Activated T-cell treated with anti-CD3 and anti-CD28 coated beads, Interleukin-2, amount 50 U/mL, for 4 hours (primary cell): ENCODE data around the gene INPP4A. TPM values are rescaled to one million over a fixed set of nuclear protein-coding genes. Genes with fewer than 3 reads are reported as not detected.

Source experiments
- ATAC-seq, 2 donors: fragments of 200-7000 bp; cut with Tn5 transposase; one replicate each; pipeline ENCODE4 v1.10.0; 2021
- DNase-seq: peaks from one replicate; pipeline ENCODE4 v3.0.0-alpha.2; 2020
- H3K27me3 Mint-ChIP-seq: one replicate; pipeline ENCODE4 v1.8.0; 2021; ENCODE audit warnings: low read depth, mixed read lengths
- H3K36me3 Mint-ChIP-seq: one replicate; pipeline ENCODE4 v1.8.0; 2022; ENCODE audit warnings: mixed read lengths; ENCODE audit not compliant: insufficient read depth
- H3K4me1 Mint-ChIP-seq: one replicate; pipeline ENCODE4 v1.8.0; 2021; ENCODE audit warnings: low read depth, mixed read lengths
- H3K4me3 Mint-ChIP-seq: one replicate; pipeline ENCODE4 v1.8.0; 2021; ENCODE audit warnings: mild to moderate bottlenecking, moderate library complexity, mixed read lengths
- H3K9me3 Mint-ChIP-seq: one replicate; pipeline ENCODE4 v1.8.0; 2021; ENCODE audit warnings: mixed read lengths
- total RNA-seq, 3 donors: library from RNA; stranded (reverse); gene quantifications; one replicate each; pipeline ENCODE4 v1.2.1, GENCODE V29; 2021

INPP4A gene
- total RNA-seq, 3 donors from 2014 or later, result 17.3 to 24.0 (median 17.3) TPM

DNA sequence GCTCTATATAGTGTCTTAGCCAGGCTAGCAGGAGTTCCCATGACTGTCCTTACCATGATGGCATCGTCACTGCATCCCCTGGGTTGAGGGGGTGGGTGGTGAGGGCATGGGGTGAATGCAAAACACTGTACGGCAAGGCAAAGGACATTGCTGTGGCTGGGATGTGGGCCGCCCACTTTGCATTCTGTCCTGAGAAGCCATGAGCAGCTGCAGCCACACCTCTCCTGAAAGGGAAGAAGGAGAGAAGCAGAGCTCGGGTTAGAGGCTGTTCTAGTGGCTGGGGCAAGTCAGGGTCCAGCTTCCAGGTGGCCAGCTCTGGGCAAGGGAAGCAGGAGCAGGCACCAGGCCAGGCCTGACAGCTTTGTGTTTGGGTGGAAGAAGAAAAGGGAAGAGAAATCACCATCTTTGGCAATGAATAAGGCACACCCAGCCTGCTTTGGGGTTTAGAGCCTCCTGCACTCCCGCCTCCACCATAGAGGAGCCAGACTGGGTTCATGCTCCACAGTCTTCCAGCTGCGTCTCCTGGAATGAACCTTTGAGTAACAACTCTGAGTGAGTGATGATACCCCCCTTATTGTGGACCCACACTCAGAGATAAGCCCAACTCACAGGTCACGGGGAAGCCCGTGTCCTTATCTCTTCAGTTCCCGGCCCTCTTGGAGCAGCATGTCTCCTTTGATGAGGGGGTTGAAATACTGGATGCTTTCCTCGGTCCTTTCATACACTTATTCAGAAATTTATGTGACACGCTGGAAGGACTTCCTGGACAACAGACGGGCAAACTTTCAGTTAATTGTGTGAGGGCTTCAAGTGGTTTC, 63.4 kb downstream of the INPP4A start:
- Mint-ChIP-seq H3K4me1 (peaks cover 91% of the 10 kb centered on the region), H3K36me3 (peaks cover 20% of the 10 kb centered on the region), H3K9me3 (no peaks in the 10 kb centered on the region), H3K4me3 (peak overlapping the region; percentile 2), H3K27me3 (no peaks in the 10 kb centered on the region)
- ATAC-seq (peak in 1 of 2 donors; percentile 5), DNase-seq (no peak)

DNA sequence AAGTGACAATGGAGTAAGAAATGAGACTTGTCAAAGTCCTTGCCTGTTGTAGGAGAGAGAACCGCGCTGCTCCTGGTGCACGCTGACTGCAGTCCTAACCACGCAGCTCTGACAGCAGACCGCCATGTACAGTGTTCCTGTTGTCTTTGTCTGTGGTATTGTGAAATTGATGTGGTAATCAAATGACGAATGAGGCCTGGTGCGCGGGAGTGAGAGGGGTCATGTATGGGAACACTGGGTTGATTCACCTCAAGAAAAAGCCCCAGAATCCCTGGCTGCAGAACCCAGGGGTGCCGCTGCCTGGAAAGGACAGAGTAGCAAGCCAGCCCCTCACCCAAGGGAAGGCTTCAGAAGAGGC, 64.0 kb downstream of the INPP4A start:
- Mint-ChIP-seq H3K9me3 (no peaks in the 10 kb centered on the region), H3K36me3 (peaks cover 15% of the 10 kb centered on the region), H3K27me3 (no peaks in the 10 kb centered on the region), H3K4me3 (peak overlapping the region; percentile 2), H3K4me1 (peaks cover 89% of the 10 kb centered on the region)
- DNase-seq (peak; percentile 34), ATAC-seq (peak; percentile 83 to 85)

- Mint-ChIP-seq H3K4me1 (peaks cover 86% of the 10 kb centered on the region), H3K4me3 (no peak overlapping the region), H3K9me3 (no peaks in the 10 kb centered on the region), H3K36me3 (peaks cover 11% of the 10 kb centered on the region), H3K27me3 (no peaks in the 10 kb centered on the region)
- ATAC-seq, result no peak
- DNase-seq, result no peak
Observed at GRCh38 chr2:98509542-98510321, 65.1 kb downstream of the INPP4A start.

DNA sequence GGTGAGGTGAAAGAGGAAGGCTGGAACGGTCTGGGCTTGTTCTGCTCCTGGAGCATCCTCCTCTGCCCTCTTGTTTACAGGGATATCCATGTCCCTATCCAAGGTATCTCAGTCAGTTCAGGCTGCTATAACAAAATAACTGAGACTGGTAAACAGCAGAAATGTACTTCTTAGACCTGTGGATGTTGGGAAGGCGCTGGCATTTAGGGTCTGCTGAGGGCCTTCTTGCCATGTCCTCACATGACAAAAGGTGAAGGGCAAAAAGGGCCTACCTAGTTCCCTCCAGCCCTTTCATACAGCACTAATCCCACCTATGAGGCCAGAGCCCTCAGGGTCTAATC, 65.6 kb downstream of the INPP4A start:
- H3K4me3 Mint-ChIP-seq, result no peak overlapping the region
- H3K27me3 Mint-ChIP-seq, result no peaks in the 10 kb centered on the region
- DNase-seq, result no peak
- H3K9me3 Mint-ChIP-seq, result no peaks in the 10 kb centered on the region
- peaks cover 11% of the 10 kb centered on the region for H3K36me3 Mint-ChIP-seq
- no peak for ATAC-seq
- peaks cover 84% of the 10 kb centered on the region for H3K4me1 Mint-ChIP-seq

- no peak for DNase-seq
- Mint-ChIP-seq H3K4me3 (no peak overlapping the region), H3K27me3 (no peaks in the 10 kb centered on the region), H3K4me1 (peaks cover 83% of the 10 kb centered on the region), H3K36me3 (peaks cover 6% of the 10 kb centered on the region), H3K9me3 (no peaks in the 10 kb centered on the region)
- ATAC-seq, result no peak
Observed at GRCh38 chr2:98511981-98512380, 67.3 kb downstream of the INPP4A start.

DNA sequence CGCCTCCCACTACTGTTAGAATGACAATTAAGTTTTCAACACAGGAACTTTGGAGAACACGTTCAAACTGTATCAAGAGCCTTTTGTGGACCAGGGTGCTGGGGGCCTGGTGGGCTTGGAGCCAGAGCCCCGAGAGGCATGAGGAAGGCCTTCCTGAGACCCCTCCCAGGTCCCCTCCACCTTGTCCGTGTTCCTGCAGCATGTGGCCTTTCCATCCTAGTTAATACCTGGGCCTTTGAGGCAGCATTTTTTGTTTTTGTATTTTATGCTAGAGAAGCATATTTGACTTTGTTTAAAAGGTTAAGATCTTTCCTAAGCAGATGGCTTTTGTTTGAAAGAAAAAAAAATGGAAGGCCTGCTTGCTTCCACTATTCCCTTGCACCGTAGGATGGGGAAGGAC, 68.0 kb downstream of the INPP4A start:
- H3K27me3 Mint-ChIP-seq, result no peaks in the 10 kb centered on the region
- H3K36me3 Mint-ChIP-seq, result peaks cover 6% of the 10 kb centered on the region
- no peaks in the 10 kb centered on the region for H3K9me3 Mint-ChIP-seq
- no peak for DNase-seq
- ATAC-seq, result no peak
- H3K4me1 Mint-ChIP-seq, result peaks cover 83% of the 10 kb centered on the region
- H3K4me3 Mint-ChIP-seq, result no peak overlapping the region

DNA sequence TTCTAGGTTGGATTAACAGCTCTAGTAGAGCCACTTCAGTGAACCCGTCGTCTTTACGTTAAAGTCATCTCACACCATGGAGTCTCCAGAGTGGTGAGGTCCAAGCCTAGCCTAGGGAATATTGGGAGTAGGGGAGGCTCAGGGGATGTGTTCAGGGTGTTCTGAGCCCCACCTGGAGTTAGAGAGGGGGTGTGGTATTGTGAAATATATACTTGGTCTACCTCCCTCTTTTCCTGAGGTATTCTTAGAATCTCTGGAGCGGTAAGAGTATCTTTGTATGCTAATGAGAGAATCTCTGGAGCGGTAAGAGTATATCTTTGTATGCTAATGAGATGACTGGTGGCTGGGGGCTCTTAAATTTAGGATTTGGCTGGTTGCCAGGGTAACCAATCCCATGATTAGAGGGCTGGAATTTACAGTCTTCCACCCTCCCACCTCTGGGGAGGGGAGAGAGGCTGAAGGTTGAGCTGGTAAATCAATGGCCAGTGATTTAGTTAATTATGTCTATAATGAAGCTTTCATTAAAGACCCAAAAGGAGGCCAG, 69.5 kb downstream of the INPP4A start:
- peaks cover under 1% of the 10 kb centered on the region for H3K36me3 Mint-ChIP-seq
- peaks cover 74% of the 10 kb centered on the region for H3K4me1 Mint-ChIP-seq
- ATAC-seq, result no peak
- H3K27me3 Mint-ChIP-seq, result no peaks in the 10 kb centered on the region
- no peak overlapping the region for H3K4me3 Mint-ChIP-seq
- H3K9me3 Mint-ChIP-seq, result no peaks in the 10 kb centered on the region
- no peak for DNase-seq

GRCh38 chr2:98514879-98515249, 70.2 kb downstream of the INPP4A start:
- H3K36me3 Mint-ChIP-seq, result peaks cover 3% of the 10 kb centered on the region
- no peaks in the 10 kb centered on the region for H3K9me3 Mint-ChIP-seq
- H3K4me3 Mint-ChIP-seq, result no peak overlapping the region
- DNase-seq (no peak), ATAC-seq (no peak)
- no peaks in the 10 kb centered on the region for H3K27me3 Mint-ChIP-seq
- peaks cover 67% of the 10 kb centered on the region for H3K4me1 Mint-ChIP-seq

GRCh38 chr2:98515250-98515991, 70.8 kb downstream of the INPP4A start:
- peaks cover 61% of the 10 kb centered on the region for H3K4me1 Mint-ChIP-seq
- ATAC-seq, result peak; percentile 62 to 70
- peaks cover 3% of the 10 kb centered on the region for H3K36me3 Mint-ChIP-seq
- H3K27me3 Mint-ChIP-seq, result no peaks in the 10 kb centered on the region
- no peaks in the 10 kb centered on the region for H3K9me3 Mint-ChIP-seq
- no peak for DNase-seq
- no peak overlapping the region for H3K4me3 Mint-ChIP-seq

GRCh38 chr2:98516571-98516970, 71.9 kb downstream of the INPP4A start:
- Mint-ChIP-seq H3K36me3 (peaks cover 9% of the 10 kb centered on the region), H3K9me3 (no peaks in the 10 kb centered on the region), H3K4me3 (no peak overlapping the region), H3K4me1 (peaks cover 56% of the 10 kb centered on the region), H3K27me3 (no peaks in the 10 kb centered on the region)
- ATAC-seq (no peak), DNase-seq (no peak)

DNA sequence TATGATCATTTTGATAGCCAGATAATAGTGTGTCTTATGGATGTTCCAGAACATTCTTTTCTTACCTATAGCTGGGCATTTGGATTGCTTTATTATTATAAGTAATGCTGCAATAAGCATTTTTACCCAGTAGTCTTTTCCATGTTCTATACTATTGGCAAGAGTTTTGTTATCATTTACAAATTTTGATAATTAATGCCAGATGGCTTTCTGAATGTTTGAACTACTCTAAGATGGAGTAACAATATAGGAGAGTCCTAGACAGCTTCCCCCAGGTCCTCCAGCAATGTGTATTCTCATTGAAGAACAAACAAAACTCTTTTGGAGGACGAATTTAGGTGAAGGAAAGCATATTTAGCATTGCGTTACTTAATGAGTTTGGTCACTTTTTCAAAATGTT, 73.0 kb downstream of the INPP4A start:
- no peak overlapping the region for H3K4me3 Mint-ChIP-seq
- H3K9me3 Mint-ChIP-seq, result no peaks in the 10 kb centered on the region
- peaks cover 14% of the 10 kb centered on the region for H3K36me3 Mint-ChIP-seq
- DNase-seq (no peak), ATAC-seq (no peak)
- no peaks in the 10 kb centered on the region for H3K27me3 Mint-ChIP-seq
- H3K4me1 Mint-ChIP-seq, result peaks cover 47% of the 10 kb centered on the region

DNA sequence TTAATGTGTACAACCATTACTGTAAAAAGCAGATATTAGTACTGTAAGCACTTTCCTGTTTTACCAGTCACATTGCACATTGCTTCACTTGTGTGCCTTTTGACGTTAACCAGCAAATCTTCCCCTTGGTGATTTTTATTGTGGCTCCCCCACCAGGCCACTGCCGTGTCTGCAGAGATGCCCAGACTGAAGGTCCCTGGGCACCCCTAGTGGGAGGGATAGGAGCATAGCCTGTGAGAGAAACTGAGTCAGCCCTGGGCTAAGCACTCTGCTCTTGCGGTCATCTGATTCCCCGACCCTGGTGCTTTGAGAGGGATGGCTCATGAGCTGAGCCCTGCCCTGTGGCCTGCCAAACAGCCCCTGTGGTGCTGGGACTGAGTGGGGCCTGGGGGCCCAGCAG, 73.4 kb downstream of the INPP4A start:
- DNase-seq (peak; percentile 55), ATAC-seq (peak; percentile 79)
- Mint-ChIP-seq H3K4me1 (peaks cover 44% of the 10 kb centered on the region), H3K4me3 (no peak overlapping the region), H3K9me3 (no peaks in the 10 kb centered on the region), H3K36me3 (peaks cover 18% of the 10 kb centered on the region), H3K27me3 (no peaks in the 10 kb centered on the region)

GRCh38 chr2:98519156-98519555, 74.5 kb downstream of the INPP4A start:
- peaks cover 35% of the 10 kb centered on the region for H3K4me1 Mint-ChIP-seq
- H3K36me3 Mint-ChIP-seq, result peaks cover 22% of the 10 kb centered on the region
- ATAC-seq (no peak), DNase-seq (no peak)
- no peaks in the 10 kb centered on the region for H3K9me3 Mint-ChIP-seq
- H3K4me3 Mint-ChIP-seq, result no peak overlapping the region
- H3K27me3 Mint-ChIP-seq, result no peaks in the 10 kb centered on the region

DNA sequence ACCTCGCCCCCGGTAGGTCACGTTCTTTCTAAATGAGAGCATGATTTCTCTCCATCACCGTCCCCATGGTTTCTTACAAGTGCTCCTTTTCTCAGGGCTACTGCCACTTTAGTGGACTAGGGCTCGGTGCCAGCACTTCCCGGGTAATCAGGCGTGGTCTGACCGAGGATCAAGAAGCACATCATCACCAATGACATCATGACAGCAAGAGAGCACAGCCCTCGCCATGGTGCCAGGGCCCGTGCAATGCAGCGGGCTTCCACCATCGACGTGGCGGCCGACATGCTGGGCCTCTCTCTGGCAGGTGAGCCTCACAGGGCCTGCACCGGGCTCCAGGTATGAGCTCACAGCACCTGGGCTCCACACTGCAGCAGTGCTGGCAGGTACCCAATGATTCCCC, 75.2 kb downstream of the INPP4A start:
- Mint-ChIP-seq H3K36me3 (peaks cover 25% of the 10 kb centered on the region), H3K4me3 (no peak overlapping the region), H3K9me3 (no peaks in the 10 kb centered on the region), H3K4me1 (peaks cover 32% of the 10 kb centered on the region), H3K27me3 (no peaks in the 10 kb centered on the region)
- DNase-seq (no peak), ATAC-seq (no peak)
